Measurements from ENCODE around the gene CCDC198.

- no peak for TF ChIP-seq CTCF (optimal IDR thresholded peaks at IDR 0.05 in 1 of 3, IDR thresholded peaks at IDR 0.05 in 1 of 3, conservative IDR thresholded peaks at IDR 0.05 in 1 of 3; ENCODE audit: extremely low read depth in 1 of 3, insufficient read depth in 2 of 3, low read length in 3 of 3)
- TF ChIP-seq EZH2 (IDR thresholded peaks at IDR 0.05; ENCODE audit: low read length): no peak
Measured at GRCh38 chr14:57526942-57527341, 33.3 kb upstream of the CCDC198 start.
